A673 (cell line): ENCODE results near the gene MFAP4. TPM values are rescaled to one million over a fixed set of nuclear protein-coding genes. Genes with fewer than 3 reads are reported as not detected.

ENCODE experiments used
- BruUV-seq: library from RNA; stranded (reverse); fragments of 400-500 nt; replicated peaks from 2 replicates; lab custom pipeline; 2021; lab: Mats Ljungman, UMichigan
- CTCF ChIA-PET: fragments of 300-600 bp; sonication (Branson Sonifier 250); formaldehyde crosslinking; loops from one replicate; lab custom pipeline; 2022; ENCODE audit warnings: antibody characterized with exemption; lab: Charles Lee
- POLR2A ChIA-PET: fragments of 300-600 bp; sonication (Branson Sonifier 250); formaldehyde crosslinking; loops from one replicate; lab custom pipeline; 2022; ENCODE audit warnings: antibody characterized with exemption; ENCODE audit not compliant: low non-redundant PET; lab: Charles Lee
- DNase-seq: peaks from one replicate; pipeline ENCODE4 v3.0.0-alpha.2; 2015; ENCODE audit warnings: low spot score
- H3K27ac ChIP-seq: fragments of 200-600 bp; sonication (generic); 2 replicates; pipeline ENCODE4 v1.5.1; 2016; ENCODE audit warnings: mixed run types, low read depth, mild to moderate bottlenecking, mixed read lengths, antibody characterized with exemption, low read length; ENCODE audit not compliant: poor library complexity, severe bottlenecking
- H3K27me3 ChIP-seq: fragments of 200-600 bp; sonication (generic); replicated peaks from 2 replicates; pipeline ENCODE4 v1.6.1; 2017; ENCODE audit warnings: mixed run types, low read depth, mild to moderate bottlenecking, mixed read lengths, antibody characterized with exemption, low read length; ENCODE audit not compliant: insufficient read depth, poor library complexity
- H3K36me3 ChIP-seq: fragments of 200-600 bp; sonication (generic); 2 replicates; pipeline ENCODE4 v1.6.1; 2016; ENCODE audit warnings: mixed run types, mild to moderate bottlenecking, mixed read lengths, antibody characterized with exemption, low read length; ENCODE audit not compliant: insufficient read depth, poor library complexity, severe bottlenecking
- H3K4me1 ChIP-seq: fragments of 200-600 bp; sonication (generic); 2 replicates; pipeline ENCODE4 v1.6.1; 2017; ENCODE audit warnings: mixed run types, mild to moderate bottlenecking, mixed read lengths, antibody characterized with exemption, low read length; ENCODE audit not compliant: insufficient read depth, poor library complexity, severe bottlenecking
- H3K4me3 ChIP-seq: fragments of 200-600 bp; sonication (generic); 2 replicates; pipeline ENCODE4 v1.5.1; 2016; ENCODE audit warnings: low read depth, mixed run types, mild to moderate bottlenecking, mixed read lengths, low read length; ENCODE audit not compliant: poor library complexity, severe bottlenecking
- H3K9me3 ChIP-seq: fragments of 200-600 bp; sonication (generic); 2 replicates; pipeline ENCODE4 v1.6.1; 2016; ENCODE audit warnings: mixed run types, low read depth, mild to moderate bottlenecking, mixed read lengths, antibody characterized with exemption, low read length; ENCODE audit not compliant: poor library complexity, severe bottlenecking
- EZH2 ChIP-seq: fragments of 200-600 bp; sonication (generic); IDR thresholded peaks from 2 replicates; pipeline ENCODE4 v1.6.1; 2017; ENCODE audit warnings: borderline replicate concordance, low read depth, mild to moderate bottlenecking, mixed read lengths, antibody characterized with exemption, low read length; ENCODE audit not compliant: poor library complexity, severe bottlenecking
- intact Hi-C: fragments of 100-400 bp; cut with micrococcal nuclease; formaldehyde crosslinking; loops from one replicate; pipeline ENCODE4 v1.10.0; 2022; ENCODE audit not compliant: unreplicated experiment
- total RNA-seq: library from RNA; stranded (reverse); gene quantifications from 2 replicates; pipeline ENCODE4 v1.2.3, GENCODE V29; 2021
- TF ChIP-seq, protein P1 (sequence below): fragments of 300-800, 200-600 bp; sonication (generic); conservative IDR thresholded peaks from 2 replicates; pipeline ENCODE4 v1.5.1; 2017; ENCODE audit warnings: low read depth, mild to moderate bottlenecking, antibody characterized with exemption, low read length, moderate library complexity, mixed read lengths

Gene MFAP4
- total RNA-seq, 1 experiment from 2014 or later: 60.9 TPM

GRCh38 chr17:19380481-19381301 is 6.3 kb downstream of the MFAP4 start:
- no peak for DNase-seq
- CTCF ChIA-PET: no interaction called here
- intact Hi-C loops: no loop called here
- TF ChIP-seq, protein P1, sequence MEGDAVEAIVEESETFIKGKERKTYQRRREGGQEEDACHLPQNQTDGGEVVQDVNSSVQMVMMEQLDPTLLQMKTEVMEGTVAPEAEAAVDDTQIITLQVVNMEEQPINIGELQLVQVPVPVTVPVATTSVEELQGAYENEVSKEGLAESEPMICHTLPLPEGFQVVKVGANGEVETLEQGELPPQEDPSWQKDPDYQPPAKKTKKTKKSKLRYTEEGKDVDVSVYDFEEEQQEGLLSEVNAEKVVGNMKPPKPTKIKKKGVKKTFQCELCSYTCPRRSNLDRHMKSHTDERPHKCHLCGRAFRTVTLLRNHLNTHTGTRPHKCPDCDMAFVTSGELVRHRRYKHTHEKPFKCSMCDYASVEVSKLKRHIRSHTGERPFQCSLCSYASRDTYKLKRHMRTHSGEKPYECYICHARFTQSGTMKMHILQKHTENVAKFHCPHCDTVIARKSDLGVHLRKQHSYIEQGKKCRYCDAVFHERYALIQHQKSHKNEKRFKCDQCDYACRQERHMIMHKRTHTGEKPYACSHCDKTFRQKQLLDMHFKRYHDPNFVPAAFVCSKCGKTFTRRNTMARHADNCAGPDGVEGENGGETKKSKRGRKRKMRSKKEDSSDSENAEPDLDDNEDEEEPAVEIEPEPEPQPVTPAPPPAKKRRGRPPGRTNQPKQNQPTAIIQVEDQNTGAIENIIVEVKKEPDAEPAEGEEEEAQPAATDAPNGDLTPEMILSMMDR: no peak
- TF ChIP-seq EZH2: no peak
- no TSS peak for BruUV-seq
- Histone ChIP-seq H3K27me3 (no peaks in the 10 kb centered on the region), H3K4me3 (no peak overlapping the region), H3K9me3 (no peaks in the 10 kb centered on the region), H3K36me3 (peaks cover 53% of the 10 kb centered on the region), H3K4me1 (peaks cover 27% of the 10 kb centered on the region), H3K27ac (no peak overlapping the region)
- POLR2A ChIA-PET: interaction anchor here (0.5 kb wide), 1 partner anchor 15 kb away, joined by 4 read pairs; no protein-coding TSS in a partner anchor

- BruUV-seq: no TSS peak
- H3K36me3 ChIP-seq: peaks cover 48% of the 10 kb centered on the region
- H3K27me3 ChIP-seq: no peaks in the 10 kb centered on the region
- peaks cover 15% of the 10 kb centered on the region for H3K4me1 ChIP-seq
- no peak for DNase-seq
- H3K27ac ChIP-seq: peak overlapping the region; percentile 94
- ChIA-PET POLR2A (no interaction called here), CTCF (no interaction called here)
- H3K4me3 ChIP-seq: peak overlapping the region; percentile 68
- TF ChIP-seq, protein P1: no peak
- TF ChIP-seq EZH2: no peak
- intact Hi-C loops: loop anchor here (5.0 kb wide), 1 partner anchor 68 kb away; no protein-coding TSS in a partner anchor
- no peaks in the 10 kb centered on the region for H3K9me3 ChIP-seq
Measured at GRCh38 chr17:19379361-19380065, 7.5 kb downstream of the MFAP4 start.
